Ovary (tissue), 3 donors: ENCODE results near the gene EPAS1.

Experiments
- CTCF ChIP-seq, 3 donors: fragments of 450-650 bp in 2 of 3; fragments of 200-600 bp in 1 of 3; IDR thresholded peaks; one replicate each; pipeline versions ENCODE4 v1.5.1 to v1.8.0; 2016 to 2022; ENCODE audit warnings: antibody characterized with exemption in 3 of 3, mild to moderate bottlenecking in 1 of 3
- EP300 ChIP-seq: sonication (generic); formaldehyde crosslinking; IDR thresholded peaks from one replicate; pipeline ENCODE4 v1.6.1; 2017; ENCODE audit warnings: antibody characterized with exemption
- POLR2A ChIP-seq: fragments of 450-650 bp; IDR thresholded peaks from one replicate; pipeline ENCODE4 v1.6.1; 2017; ENCODE audit warnings: antibody characterized with exemption, mild to moderate bottlenecking, moderate library complexity
- donor health status: DM: no; HTN: no; CAD: no.

- TF ChIP-seq CTCF (IDR thresholded peaks at IDR 0.05) (no peak), EP300 (no peak), POLR2A (no peak)
These were observed 91.7 kb downstream of the EPAS1 start for GRCh38 chr2:46388881-46389280.
